IMR-90 (cell line): ENCODE data around the gene NCF2. TPM values are rescaled to one million over a fixed set of nuclear protein-coding genes. Genes with fewer than 3 reads are reported as not detected.

Experiments
- ATAC-seq: fragments of 200-7000 bp; cut with Tn5 transposase; 2 replicates; pipeline ENCODE4 v1.9.1; 2020; ENCODE audit warnings: low read depth, mild to moderate bottlenecking, moderate library complexity
- BruUV-seq: library from RNA; stranded (reverse); fragments of 400-500 nt; replicated peaks from 2 replicates; lab custom pipeline; 2021; lab: Mats Ljungman, UMichigan
- CTCF ChIA-PET: fragments of 300-600 bp; formaldehyde crosslinking; extraction: SDS; loops from one replicate; lab custom pipeline; 2021; ENCODE audit warnings: antibody characterized with exemption; lab: Yijun Ruan, JAX
- POLR2A ChIA-PET: fragments of 300-600 bp; sonication (Branson Sonifier 250); formaldehyde crosslinking; loops from one replicate; lab custom pipeline; 2022; ENCODE audit warnings: antibody characterized with exemption; ENCODE audit not compliant: unreplicated experiment; lab: Charles Lee
- DNase-seq: peaks from one replicate; pipeline ENCODE4 v3.0.0; 2013
- H2AFZ ChIP-seq: replicated peaks from 2 replicates; pipeline ENCODE3; 2013; ENCODE audit warnings: low read length, mild to moderate bottlenecking; ENCODE audit not compliant: poor library complexity
- H2AK5ac ChIP-seq: 2 replicates; pipeline ENCODE4 v1.6.1; 2013; ENCODE audit warnings: low read depth, low read length, inconsistent platforms
- H2AK9ac ChIP-seq: replicated peaks from 2 replicates; pipeline ENCODE3; 2013; ENCODE audit warnings: mild to moderate bottlenecking, low read depth, low read length, moderate library complexity; ENCODE audit not compliant: poor library complexity
- H2BK120ac ChIP-seq: 2 replicates; pipeline ENCODE4 v1.6.1; 2013; ENCODE audit warnings: low read depth, low read length, inconsistent platforms
- H2BK15ac ChIP-seq: 3 replicates; pipeline ENCODE4 v1.6.1; 2013; ENCODE audit warnings: low read depth, low read length, inconsistent platforms
- H2BK20ac ChIP-seq: 2 replicates; pipeline ENCODE4 v1.6.1; 2013; ENCODE audit warnings: low read depth, mild to moderate bottlenecking, inconsistent platforms, low read length, moderate library complexity
- H2BK5ac ChIP-seq: 2 replicates; pipeline ENCODE4 v1.6.1; 2013; ENCODE audit warnings: mild to moderate bottlenecking, low read depth, low read length, inconsistent platforms; ENCODE audit not compliant: poor library complexity, severe bottlenecking
- H3K14ac ChIP-seq: replicated peaks from 2 replicates; pipeline ENCODE4 v1.6.1; 2013; ENCODE audit warnings: low read depth, low read length, inconsistent platforms
- H3K18ac ChIP-seq: 2 replicates; pipeline ENCODE4 v1.6.1; 2013; ENCODE audit warnings: low read depth, low read length, control low read depth
- H3K23ac ChIP-seq: 2 replicates; pipeline ENCODE4 v1.6.1; 2013; ENCODE audit warnings: low read depth, low read length, inconsistent platforms
- H3K27ac ChIP-seq: 2 replicates; pipeline ENCODE4 v1.5.1; 2013; ENCODE audit warnings: mild to moderate bottlenecking, control low read depth, low read length; ENCODE audit not compliant: insufficient read depth
- H3K27me3 ChIP-seq: 2 replicates; pipeline ENCODE4 v1.6.1; 2013; ENCODE audit warnings: low read length; ENCODE audit not compliant: control insufficient read depth, insufficient read depth
- H3K36me3 ChIP-seq: 2 replicates; pipeline ENCODE4 v1.6.1; 2013; ENCODE audit warnings: low read length, mixed read lengths; ENCODE audit not compliant: control insufficient read depth, insufficient read depth
- H3K4ac ChIP-seq: 2 replicates; pipeline ENCODE4 v1.6.1; 2013; ENCODE audit warnings: low read depth, low read length, inconsistent platforms
- H3K4me1 ChIP-seq: 2 replicates; pipeline ENCODE4 v1.6.1; 2013; ENCODE audit warnings: low read length, mixed read lengths; ENCODE audit not compliant: control insufficient read depth, insufficient read depth
- H3K4me2 ChIP-seq: 2 replicates; pipeline ENCODE4 v1.6.1; 2013; ENCODE audit warnings: low read depth, mild to moderate bottlenecking, control low read depth, low read length, moderate library complexity
- H3K4me3 ChIP-seq: 2 replicates; pipeline ENCODE4 v1.5.1; 2013; ENCODE audit warnings: low read depth, mild to moderate bottlenecking, control low read depth, low read length, moderate library complexity; ENCODE audit not compliant: insufficient read depth
- H3K56ac ChIP-seq: 2 replicates; pipeline ENCODE4 v1.6.1; 2013; ENCODE audit warnings: low read length, inconsistent platforms; ENCODE audit not compliant: insufficient read depth; ENCODE audit errors: extremely low read depth
- H3K79me1 ChIP-seq, 2 experiments: 2 replicates each; pipeline ENCODE4 v1.6.1; 2013; ENCODE audit warnings: low read length in 2 of 2, inconsistent platforms in 1 of 2, low read depth in 1 of 2
- H3K9ac ChIP-seq: 2 replicates; pipeline ENCODE4 v1.6.1; 2013; ENCODE audit warnings: low read depth, low read length, control low read depth
- H3K9me1 ChIP-seq: 2 replicates; pipeline ENCODE4 v1.6.1; 2013; ENCODE audit warnings: low read length, inconsistent platforms; ENCODE audit not compliant: insufficient read depth
- H3K9me3 ChIP-seq: 2 replicates; pipeline ENCODE4 v1.6.1; 2013; ENCODE audit warnings: low read length; ENCODE audit not compliant: control insufficient read depth, insufficient read depth
- H4K20me1 ChIP-seq: 2 replicates; pipeline ENCODE4 v1.6.1; 2013; ENCODE audit warnings: low read length, inconsistent platforms; ENCODE audit not compliant: insufficient read depth
- H4K5ac ChIP-seq: 2 replicates; pipeline ENCODE4 v1.6.1; 2013; ENCODE audit warnings: mild to moderate bottlenecking, low read depth, low read length, control low read depth
- H4K8ac ChIP-seq, 2 experiments: 2 replicates each; pipeline ENCODE4 v1.6.1; 2013; ENCODE audit warnings: low read depth in 2 of 2, low read length in 2 of 2, control low read depth in 1 of 2, inconsistent platforms in 1 of 2
- H4K91ac ChIP-seq: 2 replicates; pipeline ENCODE4 v1.6.1; 2013; ENCODE audit warnings: low read depth, low read length, inconsistent platforms; ENCODE audit not compliant: insufficient read depth
- CHD1 ChIP-seq: IDR thresholded peaks from 2 replicates; pipeline ENCODE4 v1.6.1; 2012; ENCODE audit warnings: low read depth, low read length, improper control_type of control experiment
- FOS ChIP-seq: fragments of 150-350 bp; IDR thresholded peaks from 2 replicates; pipeline ENCODE4 v1.6.1; 2016; ENCODE audit warnings: low read depth, low read length
- MXI1 ChIP-seq: IDR thresholded peaks from 2 replicates; pipeline ENCODE4 v1.6.1; 2012; ENCODE audit warnings: low read depth, mild to moderate bottlenecking, low read length, moderate library complexity, borderline replicate concordance
- NFE2L2 ChIP-seq: fragments of 150-350 bp; IDR thresholded peaks from 2 replicates; pipeline ENCODE4 v1.6.1; 2016; ENCODE audit warnings: low read depth, mild to moderate bottlenecking, low read length
- RFX5 ChIP-seq: IDR thresholded peaks from 2 replicates; pipeline ENCODE4 v1.8.0; 2012; ENCODE audit warnings: low read depth, mild to moderate bottlenecking, low read length, moderate library complexity
- SMC3 ChIP-seq: fragments of 150-350 bp; IDR thresholded peaks from 2 replicates; pipeline ENCODE4 v1.6.1; 2016; ENCODE audit warnings: low read depth, mild to moderate bottlenecking, antibody characterized with exemption, low read length, moderate library complexity
- WGBS, 2 experiments: methylation state at CpG; one replicate each; pipeline versions ENCODE4 v1.1.5 to v1.1.7; 2013; ENCODE audit warnings: missing lambda C conversion rate in 2 of 2; ENCODE audit not compliant: insufficient read length in 1 of 2; ENCODE audit errors: extremely low coverage in 2 of 2; 5-methylcytosine and 5-hydroxymethylcytosine counted together
- dilution Hi-C: fragments of 300-500 bp; cut with HindIII; formaldehyde crosslinking; loops from one replicate; pipeline ENCODE4 v1.14.3; 2018; ENCODE audit warnings: low sequenced_read_pairs; ENCODE audit not compliant: unreplicated experiment
- in situ Hi-C: fragments of 300-500 bp; cut with MboI; formaldehyde crosslinking; loops from 3 replicates; pipeline ENCODE4 v1.14.3; 2019; ENCODE audit warnings: low sequenced_read_pairs, inconsistent platforms, mixed read lengths
- intact Hi-C: fragments of 100-400 bp; cut with micrococcal nuclease; formaldehyde crosslinking; loops from 2 replicates; pipeline ENCODE4 v1.10.0; 2022
- polyA plus RNA-seq, 3 experiments: library from polyadenylated mRNA; depleted of rRNA; stranded (reverse); fragments of >200 nt; gene quantifications; 2 replicates each; pipeline ENCODE4 v1.2.3, GENCODE V29; 2012; ENCODE audit warnings: low replicate concordance in 1 of 3
- total RNA-seq: library from RNA; depleted of rRNA; stranded (reverse); fragments of >200 nt; gene quantifications from 2 replicates; pipeline ENCODE4 v1.2.3, GENCODE V29; 2012

The NCF2 gene
- total and polyA plus RNA-seq, 2 of the 4 experiments (the other 2 are of a cell fraction): 3.2 to 4.2 TPM

GRCh38 chr1:183585038-183585437, 5.2 kb downstream of the NCF2 start:
- Histone ChIP-seq H3K23ac (no peak overlapping the region), H3K4me3 (no peak overlapping the region), H4K20me1 (no peaks in the 10 kb centered on the region), H3K9me3 (no peaks in the 10 kb centered on the region), H3K9ac (no peak overlapping the region), H2AK9ac (no peak overlapping the region), H3K14ac (no peak overlapping the region), H2BK15ac (no peak overlapping the region), H3K9me1 (0 out of 2 replicates have a peak, but pooled peaks cover 3% of the 10 kb centered on the region), H4K91ac (no peak overlapping the region), H3K27ac (no peak overlapping the region), H3K56ac (no peak overlapping the region), H3K4me1 (0 out of 2 replicates have a peak, but pooled peaks cover 4% of the 10 kb centered on the region), H2BK120ac (no peak overlapping the region), H3K4ac (no peak overlapping the region), H4K8ac (no peak overlapping the region), H3K27me3 (no peaks in the 10 kb centered on the region), H2BK5ac (no peak overlapping the region), H2AFZ (no peak overlapping the region), H3K36me3 (no peaks in the 10 kb centered on the region), H4K5ac (no peak overlapping the region), H3K79me1 (no peaks in the 10 kb centered on the region), H3K18ac (no peak overlapping the region), H2BK20ac (no peak overlapping the region), H3K4me2 (no peak overlapping the region), H2AK5ac (no peak overlapping the region)
- ChIA-PET POLR2A (no interaction called here), CTCF (interaction anchor here (0.6 kb wide), 1 partner anchor 832 kb away, joined by 3 read pairs; no protein-coding TSS in a partner anchor)
- dilution Hi-C loops: no loop called here
- no TSS peak for BruUV-seq
- no peak for TF ChIP-seq FOS
- TF ChIP-seq MXI1: no peak
- TF ChIP-seq NFE2L2: no peak
- no peak for TF ChIP-seq CHD1
- no peak for TF ChIP-seq SMC3
- TF ChIP-seq RFX5: no peak
- ATAC-seq (no peak), DNase-seq (no peak)
- in situ Hi-C loops: no loop called here
- 83% methylated on average over 2 of the region's 6 CpGs; no CpG with 5 or more reads in 1 of the 2 experiments for WGBS, 2 experiments
- intact Hi-C loops: no loop called here
